Fibroblast of mammary gland (primary cell): ENCODE results near the gene ASIC3.

ENCODE experiments used
- DNase-seq: peaks from one replicate; pipeline ENCODE4 v3.0.0-alpha.2; 2010; ENCODE audit warnings: low read depth
- H3K4me3 ChIP-seq: 2 replicates; pipeline ENCODE4 v1.5.1; 2011; ENCODE audit warnings: low read depth, mild to moderate bottlenecking, low read length, moderate library complexity; ENCODE audit not compliant: control insufficient read depth
- TF ChIP-seq, protein P1 (sequence below): conservative IDR thresholded peaks from 2 replicates; pipeline ENCODE4 v1.5.1; 2011; ENCODE audit warnings: low read depth, low read length, inconsistent platforms; ENCODE audit not compliant: control insufficient read depth, insufficient read depth

ASIC3 gene

DNA sequence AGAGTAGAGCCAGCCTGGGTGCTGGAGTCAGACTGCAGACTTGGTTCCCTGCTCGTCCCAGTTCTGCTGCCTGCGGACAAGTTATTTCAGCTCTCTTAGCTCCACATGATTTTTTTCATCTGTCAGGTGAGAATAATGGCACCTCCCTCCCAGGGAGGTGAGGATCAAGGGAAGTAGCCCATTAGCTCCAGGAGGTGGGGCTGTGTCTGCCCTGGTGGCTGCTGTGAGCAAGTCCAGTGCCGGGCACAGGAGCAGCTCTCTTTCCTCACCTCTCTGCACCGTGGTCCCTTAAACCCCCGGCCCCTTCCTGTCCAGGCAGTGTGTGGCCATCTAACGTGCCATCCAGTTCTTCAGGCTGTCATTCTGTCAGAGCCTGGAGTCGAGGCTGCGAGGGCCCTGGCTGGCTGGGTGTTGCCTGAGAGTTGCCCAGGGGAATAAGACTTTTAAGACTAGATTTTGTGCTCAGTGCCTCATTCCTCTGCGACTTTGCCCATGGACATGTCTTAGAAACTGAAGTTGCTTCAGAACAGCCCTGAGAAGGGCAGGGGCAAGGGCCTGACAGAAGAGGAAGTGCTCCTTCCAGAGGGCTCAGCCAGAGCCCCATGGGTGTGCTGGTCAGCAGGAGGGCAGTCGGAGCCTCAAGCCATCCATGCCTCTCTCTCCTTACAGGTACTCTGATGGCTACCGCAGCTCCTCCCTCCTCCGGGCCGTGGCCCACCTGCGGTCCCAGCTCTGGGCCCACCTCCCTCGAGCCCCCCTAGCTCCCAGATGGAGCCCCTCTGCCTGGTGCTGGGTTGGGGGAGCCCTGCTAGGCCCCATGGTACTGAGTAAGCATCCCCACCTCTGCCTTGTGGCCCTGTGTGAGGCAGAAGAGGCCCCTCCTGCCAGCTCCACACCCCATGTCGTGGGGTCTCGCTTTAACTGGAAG is 15.1 kb upstream of the ASIC3 start:
- no peak overlapping the region for H3K4me3 ChIP-seq

DNA sequence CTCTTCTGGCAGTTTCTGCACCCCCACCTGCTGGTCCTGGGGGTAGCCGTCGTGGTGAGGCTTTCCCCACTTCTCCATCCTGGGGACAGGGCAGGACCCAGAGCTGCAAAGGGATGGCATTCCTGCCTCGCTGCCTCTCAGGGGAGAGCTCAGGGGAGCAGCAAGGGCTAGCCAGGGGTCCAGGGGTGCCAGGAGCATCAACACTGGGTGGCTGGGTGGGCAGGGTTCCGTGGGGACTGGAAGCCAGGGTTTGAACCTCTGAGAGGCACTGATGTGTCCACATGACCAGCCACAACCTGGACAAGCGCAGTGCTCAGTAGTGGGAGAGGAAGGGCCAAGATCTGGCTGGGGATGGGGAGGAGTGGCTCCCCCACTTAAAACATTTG is 14.5 kb upstream of the ASIC3 start:
- no peak overlapping the region for H3K4me3 ChIP-seq
- TF ChIP-seq, protein P1, sequence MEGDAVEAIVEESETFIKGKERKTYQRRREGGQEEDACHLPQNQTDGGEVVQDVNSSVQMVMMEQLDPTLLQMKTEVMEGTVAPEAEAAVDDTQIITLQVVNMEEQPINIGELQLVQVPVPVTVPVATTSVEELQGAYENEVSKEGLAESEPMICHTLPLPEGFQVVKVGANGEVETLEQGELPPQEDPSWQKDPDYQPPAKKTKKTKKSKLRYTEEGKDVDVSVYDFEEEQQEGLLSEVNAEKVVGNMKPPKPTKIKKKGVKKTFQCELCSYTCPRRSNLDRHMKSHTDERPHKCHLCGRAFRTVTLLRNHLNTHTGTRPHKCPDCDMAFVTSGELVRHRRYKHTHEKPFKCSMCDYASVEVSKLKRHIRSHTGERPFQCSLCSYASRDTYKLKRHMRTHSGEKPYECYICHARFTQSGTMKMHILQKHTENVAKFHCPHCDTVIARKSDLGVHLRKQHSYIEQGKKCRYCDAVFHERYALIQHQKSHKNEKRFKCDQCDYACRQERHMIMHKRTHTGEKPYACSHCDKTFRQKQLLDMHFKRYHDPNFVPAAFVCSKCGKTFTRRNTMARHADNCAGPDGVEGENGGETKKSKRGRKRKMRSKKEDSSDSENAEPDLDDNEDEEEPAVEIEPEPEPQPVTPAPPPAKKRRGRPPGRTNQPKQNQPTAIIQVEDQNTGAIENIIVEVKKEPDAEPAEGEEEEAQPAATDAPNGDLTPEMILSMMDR = no peak
- DNase-seq = no peak

More for the DNA sequence above, 15.1 kb upstream of the ASIC3 start:
- DNase-seq = no peak
- TF ChIP-seq, protein P1 = no peak

- DNase-seq = no peak
- no peak overlapping the region for H3K4me3 ChIP-seq
- TF ChIP-seq, protein P1 = no peak
These were observed 13.9 kb upstream of the ASIC3 start for GRCh38 chr7:151034312-151035025.

- DNase-seq = no peak
- TF ChIP-seq, protein P1 = no peak
- H3K4me3 ChIP-seq = no peak overlapping the region
These were observed 13.2 kb upstream of the ASIC3 start for GRCh38 chr7:151035026-151035717.

DNA sequence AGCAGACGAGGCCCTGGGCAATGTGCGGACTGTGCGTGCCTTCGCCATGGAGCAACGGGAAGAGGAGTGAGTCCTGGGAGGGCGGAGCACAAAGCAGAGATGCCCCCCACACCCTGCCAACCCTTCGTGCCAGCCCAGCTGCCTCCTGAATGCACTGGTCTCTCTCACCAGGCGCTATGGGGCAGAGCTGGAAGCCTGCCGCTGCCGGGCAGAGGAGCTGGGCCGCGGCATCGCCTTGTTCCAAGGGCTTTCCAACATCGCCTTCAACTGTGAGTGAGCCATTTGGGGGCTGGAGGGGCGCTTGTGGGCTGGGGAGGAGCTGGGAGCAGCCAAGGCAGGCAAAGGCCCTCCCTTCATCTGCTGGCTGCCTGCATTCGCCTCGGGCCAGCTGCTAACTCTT is 12.4 kb upstream of the ASIC3 start:
- no peak overlapping the region for H3K4me3 ChIP-seq
- TF ChIP-seq, protein P1 = no peak
- DNase-seq = no peak
